Measurements from ENCODE around the gene P2RY8.

GRCh38 chrX:1524874-1525582 lies 12.0 kb downstream of the P2RY8 start:
- TF ChIP-seq CTCF (IDR thresholded peaks at IDR 0.05): no peak
- no peak for TF ChIP-seq POLR2AphosphoS5 (IDR thresholded peaks at IDR 0.05)
- no peak for TF ChIP-seq POLR2A (IDR thresholded peaks at IDR 0.05)
- TF ChIP-seq EP300 (IDR thresholded peaks at IDR 0.05): no peak

Data from upper lobe of left lung (tissue), 4 donors.